Activated naive CD4-positive, alpha-beta T cell treated with anti-CD3 and anti-CD28 coated beads, Interleukin-2, amount 50 U/mL, for 72 hours (primary cell): ENCODE data around the gene FRMD4A. TPM values are rescaled to one million over a fixed set of nuclear protein-coding genes. Genes with fewer than 3 reads are reported as not detected.
A peak's percentile ranks its signal among the peaks of the same experiment; 100 is the strongest.

ENCODE experiments used
- ATAC-seq, 2 donors: fragments of 150-1000 bp; cut with Tn5 transposase; 2 replicates each; pipeline ENCODE4 v1.10.0; 2021; ENCODE audit warnings: mild to moderate bottlenecking in 2 of 2, moderate library complexity in 2 of 2
- DNase-seq, 2 donors: peaks; one replicate each; pipeline ENCODE4 v3.0.0; 2021 to 2022; ENCODE audit warnings: low spot score in 2 of 2
- H3K27ac Mint-ChIP-seq, 2 donors: one replicate each; pipeline ENCODE4 v1.8.0; 2022; ENCODE audit warnings: mild to moderate bottlenecking in 2 of 2, mixed read lengths in 2 of 2
- H3K36me3 Mint-ChIP-seq, 2 donors: one replicate each; pipeline ENCODE4 v1.8.0; 2022; ENCODE audit warnings: mixed read lengths in 2 of 2
- H3K9me3 Mint-ChIP-seq, 2 donors: one replicate each; pipeline ENCODE4 v1.8.0; 2022; ENCODE audit warnings: mixed read lengths in 2 of 2
- total RNA-seq, 2 donors: library from RNA; stranded (reverse); gene quantifications; one replicate each; pipeline ENCODE4 v1.2.3, GENCODE V29; 2022

The FRMD4A gene
- total RNA-seq, 2 donors from 2014 or later = 0.41 to 0.49 TPM

GRCh38 chr10:13642293-13642692 is 688.4 kb downstream of the FRMD4A start:
- Mint-ChIP-seq H3K36me3 (peaks cover 60 to 62% of the 10 kb centered on the region in 2 donors), H3K27ac (peak overlapping the region in 1 of 2 donors; percentile 2), H3K9me3 (peaks cover 23 to 28% of the 10 kb centered on the region in 2 donors)
- ATAC-seq (no peak), DNase-seq (no peak)

DNA sequence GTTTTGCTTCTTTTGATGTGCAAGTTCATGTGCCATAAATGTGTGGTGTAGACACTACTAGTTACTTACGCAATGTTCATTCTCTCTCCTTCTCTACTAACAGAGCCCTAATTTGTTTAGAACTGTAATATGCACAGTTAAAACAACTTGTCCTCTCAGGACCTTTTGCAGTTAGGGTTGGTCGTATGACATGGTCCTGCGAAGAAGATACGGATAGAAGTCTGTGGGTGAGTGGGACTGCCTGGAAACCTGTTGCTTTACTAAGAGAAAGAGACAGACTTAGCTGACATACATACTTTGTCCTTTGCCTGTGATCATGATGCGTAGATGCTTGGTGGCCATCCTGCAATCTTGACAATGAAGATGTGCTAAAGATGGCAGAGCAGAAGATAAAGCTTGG is 692.8 kb downstream of the FRMD4A start:
- DNase-seq (no peak), ATAC-seq (no peak)
- peaks cover 23 to 28% of the 10 kb centered on the region in 2 donors for H3K9me3 Mint-ChIP-seq
- no peak overlapping the region for H3K27ac Mint-ChIP-seq
- peaks cover 46 to 58% of the 10 kb centered on the region in 2 donors for H3K36me3 Mint-ChIP-seq

DNA sequence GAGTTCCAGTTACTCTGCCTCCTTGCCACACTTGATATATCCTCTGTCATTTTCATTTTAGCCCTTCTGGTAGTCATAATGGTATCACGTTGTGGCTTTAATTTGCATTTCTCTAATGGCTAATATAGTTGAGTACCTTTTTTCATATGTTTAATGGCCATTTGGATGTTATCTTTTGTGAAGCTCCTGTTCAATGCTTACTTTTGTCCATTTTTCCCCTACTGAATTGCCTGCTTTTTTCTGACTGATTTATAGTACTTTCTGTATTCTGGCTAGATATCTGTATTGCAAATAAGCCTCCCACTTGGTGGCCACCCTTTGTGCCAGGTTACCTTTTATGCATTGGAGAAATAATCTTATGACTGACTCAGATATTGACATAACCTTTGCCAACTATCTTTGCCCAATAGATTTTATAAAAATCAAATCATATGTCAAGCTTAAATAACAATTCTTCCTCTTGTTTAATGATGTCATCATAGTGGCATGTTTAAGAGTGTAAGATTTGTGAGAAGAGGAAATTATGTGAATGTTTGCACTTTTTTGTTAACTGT is 693.3 kb downstream of the FRMD4A start:
- no peak for ATAC-seq
- Mint-ChIP-seq H3K27ac (no peak overlapping the region), H3K9me3 (peaks cover 23% of the 10 kb centered on the region in 2 donors), H3K36me3 (peaks cover 41 to 53% of the 10 kb centered on the region in 2 donors)
- DNase-seq = no peak

- H3K9me3 Mint-ChIP-seq = peaks cover 17% of the 10 kb centered on the region in 2 donors
- DNase-seq (no peak), ATAC-seq (no peak)
- H3K36me3 Mint-ChIP-seq = peaks cover 35 to 48% of the 10 kb centered on the region in 2 donors
- no peak overlapping the region for H3K27ac Mint-ChIP-seq
Measured at GRCh38 chr10:13636776-13637175, 693.9 kb downstream of the FRMD4A start.

DNA sequence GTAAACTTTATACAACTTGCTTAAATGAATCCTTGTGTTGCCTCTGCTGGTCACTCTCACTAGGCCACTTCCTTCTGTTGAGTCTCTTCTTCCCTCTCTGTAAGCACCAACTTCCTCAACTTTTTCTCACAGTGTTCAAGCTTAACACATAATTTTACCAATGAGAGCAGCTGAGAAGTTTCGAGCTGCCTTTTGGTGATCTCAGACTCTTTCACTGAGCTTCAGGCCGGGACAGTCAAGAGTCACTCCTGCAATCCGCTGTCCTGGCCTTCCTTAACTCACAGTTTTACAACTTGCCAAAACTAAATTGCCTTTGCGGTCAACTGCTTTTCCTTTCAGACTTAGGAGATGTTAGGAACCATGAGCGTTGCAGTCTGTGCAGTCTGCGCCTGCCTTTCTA is 696.5 kb downstream of the FRMD4A start:
- ATAC-seq (no peak), DNase-seq (no peak)
- peaks cover 14 to 37% of the 10 kb centered on the region in 2 donors for H3K36me3 Mint-ChIP-seq
- no peak overlapping the region for H3K27ac Mint-ChIP-seq
- no peaks in the 10 kb centered on the region for H3K9me3 Mint-ChIP-seq

DNA sequence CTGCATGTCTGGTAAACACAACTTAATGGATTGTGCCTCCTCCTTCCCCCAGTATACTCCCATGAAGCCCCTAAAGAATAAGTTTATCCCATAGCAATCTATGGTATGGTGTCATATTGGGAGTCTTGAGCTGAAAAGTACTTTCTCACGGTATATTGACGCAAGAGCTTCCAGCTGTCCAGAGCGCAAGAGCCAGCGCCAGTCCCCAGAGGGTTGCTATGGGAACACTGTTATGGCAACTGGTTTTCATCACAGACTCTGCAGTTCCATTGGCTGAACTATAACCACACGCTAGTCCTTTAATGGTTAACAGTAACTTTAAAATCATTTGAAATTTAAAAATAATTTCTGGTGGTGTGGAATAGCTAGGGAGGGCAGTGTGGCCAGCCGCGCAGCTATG is 697.0 kb downstream of the FRMD4A start:
- H3K36me3 Mint-ChIP-seq = peaks cover 11 to 33% of the 10 kb centered on the region in 2 donors
- DNase-seq = no peak

DNA sequence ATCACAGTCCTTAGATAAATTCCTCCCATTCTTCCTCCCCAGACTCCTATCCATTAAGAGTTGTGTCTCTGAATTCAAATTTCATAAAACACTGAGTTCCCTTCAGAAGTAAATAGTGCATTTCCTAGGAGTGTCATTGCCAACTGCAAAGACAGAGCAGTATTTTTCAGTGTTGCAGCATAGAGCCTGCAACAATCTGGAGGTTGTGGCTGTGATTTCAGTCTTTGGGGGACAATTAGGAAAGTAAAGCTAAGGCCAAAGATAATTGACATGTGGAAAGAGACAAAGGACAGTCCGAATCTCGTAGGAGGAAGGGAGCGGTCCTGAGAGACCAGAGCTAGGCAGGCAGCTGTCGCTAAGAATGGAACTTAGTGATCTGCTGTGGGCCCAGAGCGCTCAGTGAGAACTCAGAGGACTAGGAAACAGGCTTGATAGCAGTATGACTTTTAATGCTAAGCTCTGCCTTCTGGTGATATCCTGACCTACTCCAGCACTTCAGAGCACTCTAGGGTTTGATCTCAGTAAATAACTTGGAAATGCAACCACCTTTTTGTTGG is 697.8 kb downstream of the FRMD4A start:
- no peak for ATAC-seq
- no peak for DNase-seq
- H3K9me3 Mint-ChIP-seq = no peaks in the 10 kb centered on the region
- peaks cover 5 to 28% of the 10 kb centered on the region in 2 donors for H3K36me3 Mint-ChIP-seq
- no peak overlapping the region for H3K27ac Mint-ChIP-seq

More for the DNA sequence above, 697.0 kb downstream of the FRMD4A start:
- no peak for ATAC-seq
- H3K9me3 Mint-ChIP-seq = no peaks in the 10 kb centered on the region
- H3K27ac Mint-ChIP-seq = no peak overlapping the region

DNA sequence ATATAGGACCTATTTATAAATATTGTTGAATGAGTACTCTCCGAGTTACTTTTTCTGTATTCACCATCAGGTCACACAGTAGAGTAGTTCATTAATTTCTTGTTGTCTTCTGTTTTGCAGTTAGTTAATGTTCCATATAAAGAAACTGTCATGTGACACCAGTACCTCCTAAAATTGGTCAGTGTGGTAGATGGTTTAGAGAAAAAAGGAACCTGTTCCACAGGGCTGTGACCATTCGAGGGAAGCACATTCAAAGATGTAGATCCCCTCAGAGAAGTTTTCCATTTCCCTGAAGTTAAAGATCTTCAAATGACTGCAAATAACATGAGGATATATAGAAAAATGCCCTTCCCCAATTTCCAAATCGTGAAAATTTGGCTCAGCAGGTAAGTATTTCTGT is 698.3 kb downstream of the FRMD4A start:
- H3K27ac Mint-ChIP-seq = no peak overlapping the region
- H3K36me3 Mint-ChIP-seq = peaks cover 0 to 22% of the 10 kb centered on the region in 2 donors
- ATAC-seq (no peak), DNase-seq (no peak)
- H3K9me3 Mint-ChIP-seq = no peaks in the 10 kb centered on the region

GRCh38 chr10:13631594-13631993 is 699.1 kb downstream of the FRMD4A start:
- DNase-seq = no peak
- ATAC-seq = no peak

DNA sequence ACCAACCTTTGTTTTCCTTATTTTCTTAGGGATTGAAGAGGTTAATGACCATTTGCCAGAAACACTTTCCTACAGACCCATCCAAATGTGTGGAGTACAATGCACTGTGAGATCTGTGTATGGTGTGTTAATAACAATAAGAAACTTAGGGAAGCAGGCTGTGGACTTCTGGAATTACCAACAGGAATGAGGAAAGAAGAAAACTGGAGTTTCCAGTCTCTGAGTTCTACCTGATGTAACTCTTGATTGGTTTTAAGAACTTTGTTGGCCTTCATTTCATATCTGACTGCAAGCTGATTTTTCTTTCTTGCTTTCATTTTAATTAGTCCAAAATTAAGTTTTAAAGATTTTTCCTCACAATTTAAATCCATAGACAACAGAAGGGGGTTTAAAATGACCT is 700.5 kb downstream of the FRMD4A start:
- Mint-ChIP-seq H3K36me3 (peaks cover 0 to 15% of the 10 kb centered on the region in 2 donors), H3K27ac (no peak overlapping the region), H3K9me3 (no peaks in the 10 kb centered on the region)
- DNase-seq (no peak), ATAC-seq (no peak)

More at GRCh38 chr10:13631594-13631993, 699.1 kb downstream of the FRMD4A start:
- peaks cover 0 to 21% of the 10 kb centered on the region in 2 donors for H3K36me3 Mint-ChIP-seq
- H3K9me3 Mint-ChIP-seq = no peaks in the 10 kb centered on the region
- H3K27ac Mint-ChIP-seq = no peak overlapping the region

- DNase-seq (no peak), ATAC-seq (no peak)
- Mint-ChIP-seq H3K36me3 (peaks cover 0 to 18% of the 10 kb centered on the region in 2 donors), H3K9me3 (no peaks in the 10 kb centered on the region), H3K27ac (no peak overlapping the region)
Measured at GRCh38 chr10:13629116-13629515, 701.6 kb downstream of the FRMD4A start.

DNA sequence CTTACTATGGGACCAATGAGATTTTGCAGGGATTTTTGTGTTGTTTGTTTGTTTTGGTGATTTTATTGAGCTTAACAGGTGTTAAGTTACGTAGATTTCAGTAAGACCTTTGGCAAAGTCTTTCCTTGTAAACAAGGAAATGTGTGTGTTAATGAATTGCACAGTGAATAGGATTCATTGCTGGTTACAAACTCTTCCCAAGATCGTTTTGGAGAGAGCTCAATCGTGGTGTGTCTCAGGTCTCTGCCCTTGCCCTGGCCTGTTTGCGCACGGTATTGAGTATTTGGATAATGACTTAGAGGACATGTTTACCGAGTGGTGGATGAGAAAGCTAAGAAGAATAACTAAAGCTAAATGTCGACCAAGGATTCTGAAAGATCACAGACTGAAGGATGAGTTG is 702.1 kb downstream of the FRMD4A start:
- no peak for ATAC-seq
- Mint-ChIP-seq H3K36me3 (peaks cover 0 to 18% of the 10 kb centered on the region in 2 donors), H3K9me3 (no peaks in the 10 kb centered on the region), H3K27ac (no peak overlapping the region)
- no peak for DNase-seq

GRCh38 chr10:13627459-13628310 is 703.0 kb downstream of the FRMD4A start:
- ATAC-seq (peak; percentile 34 to 83), DNase-seq (no peak)
- peaks cover 0 to 18% of the 10 kb centered on the region in 2 donors for H3K36me3 Mint-ChIP-seq
- H3K9me3 Mint-ChIP-seq = no peaks in the 10 kb centered on the region
- no peak overlapping the region for H3K27ac Mint-ChIP-seq

DNA sequence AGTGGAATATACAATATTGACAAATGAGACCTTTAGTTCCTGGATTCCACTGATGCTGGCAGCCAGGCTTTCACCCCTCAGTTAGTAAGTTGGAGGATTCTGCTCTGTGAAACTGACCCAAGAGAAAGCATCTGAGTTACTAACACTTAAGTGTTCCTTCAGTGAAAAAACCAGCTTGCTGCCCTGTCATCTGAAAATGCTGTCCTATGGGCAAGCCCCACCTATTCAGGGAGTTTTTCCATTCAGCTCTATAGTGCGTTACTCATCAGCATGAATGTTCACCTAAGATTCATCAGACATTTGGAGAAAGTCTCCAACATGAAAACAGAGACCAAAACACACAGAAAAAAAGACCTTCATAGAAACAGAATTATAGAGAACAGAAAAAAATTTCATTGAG is 706.1 kb downstream of the FRMD4A start:
- DNase-seq (no peak), ATAC-seq (no peak)
- Mint-ChIP-seq H3K36me3 (peaks cover 0 to 7% of the 10 kb centered on the region in 2 donors), H3K9me3 (no peaks in the 10 kb centered on the region), H3K27ac (no peak overlapping the region)

- no peak overlapping the region for H3K27ac Mint-ChIP-seq
- no peaks in the 10 kb centered on the region for H3K9me3 Mint-ChIP-seq
- no peak for ATAC-seq
- DNase-seq = no peak
- H3K36me3 Mint-ChIP-seq = peaks cover 8 to 14% of the 10 kb centered on the region in 2 donors
Measured at GRCh38 chr10:13621931-13622330, 708.8 kb downstream of the FRMD4A start.

DNA sequence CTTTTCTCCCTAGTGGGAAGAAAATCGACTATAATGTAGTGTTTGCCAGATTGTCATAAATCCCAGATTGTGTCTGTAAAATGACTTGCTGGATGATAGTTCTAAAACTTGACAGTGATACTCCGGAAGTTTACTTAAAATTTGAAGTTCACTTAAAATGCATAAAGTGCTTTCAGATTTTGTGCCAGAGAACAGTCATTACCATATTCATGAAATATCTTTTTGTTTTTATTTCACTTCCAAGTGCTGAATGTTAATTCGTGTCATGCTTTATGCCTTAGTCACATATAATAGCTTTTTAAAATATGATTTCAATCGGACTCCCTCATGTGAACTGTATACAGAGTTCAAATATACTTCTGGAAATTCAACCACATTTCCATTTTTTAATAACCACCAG is 713.6 kb downstream of the FRMD4A start:
- ATAC-seq = no peak
- Mint-ChIP-seq H3K9me3 (no peaks in the 10 kb centered on the region), H3K36me3 (peaks cover 8 to 12% of the 10 kb centered on the region in 2 donors), H3K27ac (no peak overlapping the region)
- DNase-seq = no peak

- peaks cover 8 to 16% of the 10 kb centered on the region in 2 donors for H3K36me3 Mint-ChIP-seq
- H3K9me3 Mint-ChIP-seq = no peaks in the 10 kb centered on the region
- ATAC-seq (no peak), DNase-seq (no peak)
- peak overlapping the region in 1 of 2 donors; percentile 85 for H3K27ac Mint-ChIP-seq
Measured at GRCh38 chr10:13615650-13616300, 714.9 kb downstream of the FRMD4A start.
